GM12878 (cell line): ENCODE results near the gene EDN3. TPM values are rescaled to one million over a fixed set of nuclear protein-coding genes. Genes with fewer than 3 reads are reported as not detected.
"Not testable (repeated sequence)": the region's sequence is repeated elsewhere in the genome, so short reads cannot be mapped to it uniquely, and the experiment has no call there.

Experiments used
- ATAC-seq: fragments of 200-7000 bp; cut with Tn5 transposase; 3 replicates; pipeline ENCODE4 v1.9.1; 2020; ENCODE audit warnings: mild to moderate bottlenecking, moderate library complexity
- BruUV-seq: library from RNA; stranded (reverse); fragments of 400-500 nt; replicated peaks from 2 replicates; lab custom pipeline; 2021; lab: Mats Ljungman, UMichigan
- CTCF ChIA-PET: fragments of 300-600 bp; sonication (Branson Sonifier 250); formaldehyde crosslinking; extraction: SDS; loops from one replicate; lab custom pipeline; 2021; ENCODE audit warnings: inconsistent platforms; lab: Yijun Ruan, JAX
- POLR2A ChIA-PET: fragments of 350-600 bp; formaldehyde crosslinking; extraction: SDS; loops from one replicate; lab custom pipeline; 2021; ENCODE audit warnings: inconsistent platforms; lab: Charles Lee
- RAD21 ChIA-PET: fragments of 300-600 bp; sonication (Branson Sonifier 250); formaldehyde crosslinking; loops from one replicate; lab custom pipeline; 2023; ENCODE audit warnings: antibody characterized with exemption; ENCODE audit not compliant: unreplicated experiment; lab: Charles Lee
- SMC1A ChIA-PET: fragments of 300-600 bp; sonication (Branson Sonifier 250); formaldehyde crosslinking; loops from one replicate; lab custom pipeline; 2023; ENCODE audit not compliant: unreplicated experiment, uncharacterized antibody; lab: Charles Lee
- DNase-seq: peaks from one replicate; pipeline ENCODE4 v3.0.0-alpha.2; 2011; ENCODE audit warnings: low read depth, low spot score
- FAIRE-seq: peaks from 3 replicates; lab custom pipeline; 2011; peaks lifted over from hg19 to GRCh38; lab: Jason Lieb, UNC
- H2AFZ ChIP-seq: 2 replicates; pipeline ENCODE4 v1.6.0; 2011; ENCODE audit warnings: low read depth, low read length, control low read depth; ENCODE audit not compliant: control insufficient read depth
- H3K27ac ChIP-seq: 2 replicates; pipeline ENCODE4 v1.5.1; 2011; ENCODE audit warnings: control low read depth; ENCODE audit not compliant: control insufficient read depth, insufficient read depth
- H3K27me3 ChIP-seq, 2 experiments: replicated peaks in 1 of 2; 2 replicates each; pipeline versions ENCODE4 v1.6.0 to v1.6.1; 2011; ENCODE audit warnings: low read length in 1 of 2; ENCODE audit not compliant: control insufficient read depth in 2 of 2, insufficient read depth in 2 of 2
- H3K36me3 ChIP-seq, 2 experiments: 2 replicates each; pipeline ENCODE4 v1.5.1; 2011; ENCODE audit warnings: low read length in 1 of 2; ENCODE audit not compliant: control insufficient read depth in 2 of 2, insufficient read depth in 2 of 2
- H3K4me1 ChIP-seq: 2 replicates; pipeline ENCODE4 v1.6.1; 2011; ENCODE audit warnings: mild to moderate bottlenecking, low read length, moderate library complexity, mixed read lengths; ENCODE audit not compliant: control insufficient read depth, insufficient read depth
- H3K4me2 ChIP-seq: 2 replicates; pipeline ENCODE4 v1.6.0; 2011; ENCODE audit warnings: control low read depth; ENCODE audit not compliant: control insufficient read depth, insufficient read depth
- H3K4me3 ChIP-seq: fragments of 200-600 bp; sonication (generic); 2 replicates; pipeline ENCODE4 v1.5.1; 2016
- H3K79me2 ChIP-seq: 2 replicates; pipeline ENCODE4 v1.6.0; 2011; ENCODE audit warnings: low read length; ENCODE audit not compliant: control insufficient read depth, insufficient read depth
- H3K9ac ChIP-seq: 2 replicates; pipeline ENCODE4 v1.8.0; 2011; ENCODE audit warnings: low read length, control low read depth, mixed read lengths; ENCODE audit not compliant: control insufficient read depth, insufficient read depth
- H3K9me3 ChIP-seq: replicated peaks from 3 replicates; pipeline ENCODE4 v1.5.1; 2011; ENCODE audit warnings: mild to moderate bottlenecking, low read length; ENCODE audit not compliant: control insufficient read depth, insufficient read depth
- H4K20me1 ChIP-seq: 2 replicates; pipeline ENCODE4 v1.6.0; 2011; ENCODE audit not compliant: control insufficient read depth, insufficient read depth
- HCFC1 ChIP-seq: fragments of 150-350 bp; IDR thresholded peaks from 2 replicates; pipeline ENCODE4 v1.6.1; 2014; ENCODE audit warnings: low read length
- KDM1A ChIP-seq: fragments of 200-600 bp; sonication (generic); IDR thresholded peaks from 2 replicates; pipeline ENCODE4 v1.6.1; 2016; ENCODE audit warnings: borderline replicate concordance
- NFIC ChIP-seq: IDR thresholded peaks from 2 replicates; pipeline ENCODE4 v1.6.1; 2012; ENCODE audit warnings: low read depth, mild to moderate bottlenecking, inconsistent platforms, low read length, moderate library complexity
- NR2C2 ChIP-seq: IDR thresholded peaks from 2 replicates; pipeline ENCODE4 v1.6.1; 2011; ENCODE audit warnings: borderline replicate concordance, low read depth; ENCODE audit not compliant: control insufficient read depth, insufficient read length
- WGBS: methylation state at CpG from one replicate; pipeline ENCODE4 v1.1.6; 2016; ENCODE audit warnings: low lambda C conversion rate; ENCODE audit not compliant: insufficient replicate concordance, insufficient coverage; ENCODE audit errors: missing lambda C conversion rate; 5-methylcytosine and 5-hydroxymethylcytosine counted together
- in situ Hi-C: fragments of 300-500 bp; cut with MboI; formaldehyde crosslinking; loops from 9 replicates; pipeline ENCODE4 v1.14.3; 2018; ENCODE audit warnings: mixed read lengths
- intact Hi-C: fragments of 100-400 bp; cut with micrococcal nuclease; formaldehyde crosslinking; loops from one replicate; pipeline ENCODE4 v1.14.2; 2022; ENCODE audit not compliant: unreplicated experiment
- polyA plus RNA-seq, 11 experiments: library from polyadenylated mRNA; depleted of rRNA in 4 of 11; unstranded in 6 of 11; stranded (reverse) in 5 of 11; fragments of >200 nt; fragmentation: Nextera tagmentation in 4 of 11; fragmentation: Illumina TruSeq in 1 of 11; extraction: Ambion mirVana in 4 of 11; extraction: Trizol in 1 of 11; gene quantifications; 1 replicate in 1 of 11; 2 replicates in 10 of 11; pipeline versions ENCODE4 v1.2.1 to v1.2.3, GENCODE V29; 2011 to 2016; ENCODE audit warnings: inconsistent platforms in 2 of 11, missing spikeins in 2 of 11, low read depth in 1 of 11
- total RNA-seq, 4 experiments: library from RNA; depleted of rRNA in 3 of 4; stranded (reverse); fragments of >200 nt in 3 of 4; fragmentation: Illumina TruSeq in 1 of 4; extraction: Trizol in 1 of 4; gene quantifications; 2 replicates each; pipeline versions ENCODE4 v1.2.1 to v1.2.3, GENCODE V29; 2013 to 2021
- TF ChIP-seq, protein P1 (sequence below): fragments of 450-650 bp; conservative IDR thresholded peaks from 2 replicates; pipeline ENCODE4 v1.6.1; 2017; ENCODE audit warnings: mild to moderate bottlenecking, moderate library complexity

EDN3 gene
- total and polyA plus RNA-seq, 10 of the 15 experiments (the other 5 are each of a cell fraction or from before 2014, with no cell fraction given): not detected

DNA sequence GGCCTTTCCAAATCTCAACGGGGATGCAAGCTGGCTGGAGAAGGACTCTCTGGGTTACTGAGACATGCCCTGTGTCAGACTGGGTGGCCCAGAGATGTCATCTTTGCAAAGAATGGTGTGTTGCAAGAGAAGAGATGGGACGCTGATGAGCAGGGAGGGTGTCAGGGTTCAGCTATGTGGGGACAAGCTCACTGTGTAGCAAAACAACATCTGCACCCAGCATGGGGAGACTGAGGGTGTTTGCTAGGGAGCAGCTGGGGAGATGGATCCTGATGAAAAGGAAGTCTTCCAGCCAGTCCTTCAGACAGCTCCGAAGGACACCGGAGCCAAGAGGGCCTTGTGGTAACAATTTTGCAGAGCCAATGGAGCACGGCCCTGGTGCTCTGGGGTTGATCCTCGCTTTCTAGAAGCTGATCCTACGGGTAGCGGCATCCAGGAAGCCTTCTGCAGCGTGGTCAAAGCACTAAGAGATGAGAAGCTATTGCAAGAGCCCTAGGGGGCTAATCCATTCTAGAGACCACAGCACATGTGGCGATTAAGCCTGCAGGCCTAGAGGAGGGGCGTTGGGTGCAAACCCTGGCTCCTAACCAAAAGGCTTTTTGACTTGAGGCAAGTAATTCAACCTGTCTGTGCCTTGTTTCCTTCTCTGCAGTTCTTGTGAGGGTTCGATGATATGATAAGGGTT, 39.9 kb downstream of the EDN3 start (continued):
- TF ChIP-seq, protein P1, sequence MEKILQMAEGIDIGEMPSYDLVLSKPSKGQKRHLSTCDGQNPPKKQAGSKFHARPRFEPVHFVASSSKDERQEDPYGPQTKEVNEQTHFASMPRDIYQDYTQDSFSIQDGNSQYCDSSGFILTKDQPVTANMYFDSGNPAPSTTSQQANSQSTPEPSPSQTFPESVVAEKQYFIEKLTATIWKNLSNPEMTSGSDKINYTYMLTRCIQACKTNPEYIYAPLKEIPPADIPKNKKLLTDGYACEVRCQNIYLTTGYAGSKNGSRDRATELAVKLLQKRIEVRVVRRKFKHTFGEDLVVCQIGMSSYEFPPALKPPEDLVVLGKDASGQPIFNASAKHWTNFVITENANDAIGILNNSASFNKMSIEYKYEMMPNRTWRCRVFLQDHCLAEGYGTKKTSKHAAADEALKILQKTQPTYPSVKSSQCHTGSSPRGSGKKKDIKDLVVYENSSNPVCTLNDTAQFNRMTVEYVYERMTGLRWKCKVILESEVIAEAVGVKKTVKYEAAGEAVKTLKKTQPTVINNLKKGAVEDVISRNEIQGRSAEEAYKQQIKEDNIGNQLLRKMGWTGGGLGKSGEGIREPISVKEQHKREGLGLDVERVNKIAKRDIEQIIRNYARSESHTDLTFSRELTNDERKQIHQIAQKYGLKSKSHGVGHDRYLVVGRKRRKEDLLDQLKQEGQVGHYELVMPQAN: no peak
- TF ChIP-seq HCFC1: no peak
- TF ChIP-seq NR2C2: no peak
- no peak for TF ChIP-seq KDM1A

DNA sequence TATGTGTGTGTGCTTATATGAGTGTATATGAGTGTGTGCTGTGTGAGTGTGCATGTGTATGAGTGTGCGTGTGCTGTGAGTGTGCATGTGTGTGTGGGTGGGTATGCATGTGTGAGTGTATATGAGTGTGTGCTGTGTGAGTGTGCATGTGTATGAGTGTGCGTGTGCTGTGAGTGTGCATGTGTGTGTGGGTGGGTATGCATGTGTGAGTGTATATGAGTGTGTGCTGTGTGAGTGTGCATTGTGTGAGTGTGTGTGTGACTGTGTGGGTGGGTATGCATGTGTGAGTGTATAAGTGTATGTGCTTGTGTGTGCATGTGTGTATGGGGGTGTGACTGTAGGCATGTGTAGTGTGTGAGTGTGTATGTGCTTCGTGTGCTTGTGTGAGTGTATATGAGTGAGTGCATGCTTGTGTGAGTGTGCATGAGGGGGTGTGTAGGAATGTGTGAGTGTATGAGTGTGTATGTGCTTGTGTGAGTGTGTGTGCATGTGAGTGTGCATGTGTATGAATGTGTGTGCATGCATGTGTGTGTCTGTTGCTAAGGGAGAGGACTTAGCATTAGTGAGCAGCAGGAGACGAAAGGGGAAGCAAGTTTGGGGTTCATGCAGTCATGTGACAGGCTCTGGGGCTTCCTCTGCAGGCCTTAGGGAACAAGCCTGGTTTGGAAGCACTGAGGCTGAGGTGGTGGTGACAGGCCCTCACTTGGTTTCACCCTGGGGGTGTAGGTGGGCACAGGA, 41.0 kb downstream of the EDN3 start:
- H3K4me2 ChIP-seq, FAIRE-seq, BruUV-seq, H3K27ac ChIP-seq, H3K4me1 ChIP-seq, H3K9me3 ChIP-seq, H3K79me2 ChIP-seq, H3K27me3 ChIP-seq, CTCF ChIA-PET, intact Hi-C loops, DNase-seq, H2AFZ ChIP-seq, H3K4me3 ChIP-seq, H3K36me3 ChIP-seq, H4K20me1 ChIP-seq, POLR2A ChIA-PET, in situ Hi-C loops, RAD21 ChIA-PET, ATAC-seq, H3K9ac ChIP-seq, SMC1A ChIA-PET: not testable (repeated sequence)
- TF ChIP-seq NFIC: peak; percentile 29; the same call in 1 of the 2 replicates
- 48% methylated on average over 4 of the region's 4 CpGs for WGBS
